Measurements from ENCODE around the gene BLOC1S4. TPM values are rescaled to one million over a fixed set of nuclear protein-coding genes. Genes with fewer than 3 reads are reported as not detected.

The BLOC1S4 gene
- total RNA-seq, 2 donors from 2014 or later = 19.2 to 20.8 TPM

- Mint-ChIP-seq H3K36me3 (ENCODE audit: low read depth) (peaks cover 2% of the 10 kb centered on the region), H3K4me1 (peaks cover 9% of the 10 kb centered on the region)
- no peak for ATAC-seq
Observed at GRCh38 chr4:6746721-6747293, 30.8 kb downstream of the BLOC1S4 start.

GRCh38 chr4:6747294-6748051, 31.5 kb downstream of the BLOC1S4 start:
- DNase-seq (no peak), ATAC-seq (no peak)
- H3K9me3 ChIP-seq (ENCODE audit: control insufficient read depth, low read length, poor library complexity, severe bottlenecking) = no peaks in the 10 kb centered on the region
- H3K36me3 Mint-ChIP-seq (ENCODE audit: low read depth) = peaks cover 2% of the 10 kb centered on the region
- peaks cover 12% of the 10 kb centered on the region for H3K4me1 Mint-ChIP-seq
- no peak overlapping the region for H3K27ac Mint-ChIP-seq
- H3K4me3 Mint-ChIP-seq = no peak overlapping the region
- peaks cover 16% of the 10 kb centered on the region for H3K27me3 Mint-ChIP-seq

More at GRCh38 chr4:6746721-6747293, 30.8 kb downstream of the BLOC1S4 start:
- Mint-ChIP-seq H3K4me3 (no peak overlapping the region), H3K27me3 (peaks cover 16% of the 10 kb centered on the region), H3K27ac (no peak overlapping the region)
- DNase-seq = no peak
- no peaks in the 10 kb centered on the region for H3K9me3 ChIP-seq (ENCODE audit: control insufficient read depth, low read length, poor library complexity, severe bottlenecking)

GRCh38 chr4:6748286-6748685, 32.3 kb downstream of the BLOC1S4 start:
- H3K9me3 ChIP-seq (ENCODE audit: control insufficient read depth, low read length, poor library complexity, severe bottlenecking) = no peaks in the 10 kb centered on the region
- no peak overlapping the region for H3K4me3 Mint-ChIP-seq
- peaks cover 16% of the 10 kb centered on the region for H3K27me3 Mint-ChIP-seq
- H3K4me1 Mint-ChIP-seq = peaks cover 10% of the 10 kb centered on the region
- DNase-seq (no peak), ATAC-seq (no peak)
- peaks cover 2% of the 10 kb centered on the region for H3K36me3 Mint-ChIP-seq (ENCODE audit: low read depth)
- no peak overlapping the region for H3K27ac Mint-ChIP-seq

- Mint-ChIP-seq H3K27me3 (peaks cover 12% of the 10 kb centered on the region), H3K36me3 (ENCODE audit: low read depth) (peaks cover 2% of the 10 kb centered on the region), H3K4me3 (no peak overlapping the region), H3K4me1 (peaks cover 10% of the 10 kb centered on the region), H3K27ac (no peak overlapping the region)
- ATAC-seq (no peak), DNase-seq (no peak)
- H3K9me3 ChIP-seq (ENCODE audit: control insufficient read depth, low read length, poor library complexity, severe bottlenecking) = no peaks in the 10 kb centered on the region
Observed at GRCh38 chr4:6749340-6750171, 33.6 kb downstream of the BLOC1S4 start.

GRCh38 chr4:6750286-6751221, 34.6 kb downstream of the BLOC1S4 start:
- peaks cover 5% of the 10 kb centered on the region for H3K27me3 Mint-ChIP-seq
- H3K4me1 Mint-ChIP-seq = peaks cover 10% of the 10 kb centered on the region
- H3K9me3 ChIP-seq (ENCODE audit: control insufficient read depth, low read length, poor library complexity, severe bottlenecking) = no peaks in the 10 kb centered on the region
- no peak overlapping the region for H3K4me3 Mint-ChIP-seq
- DNase-seq = no peak
- H3K36me3 Mint-ChIP-seq (ENCODE audit: low read depth) = no peaks in the 10 kb centered on the region
- ATAC-seq = no peak
- no peak overlapping the region for H3K27ac Mint-ChIP-seq

GRCh38 chr4:6751611-6752485, 35.9 kb downstream of the BLOC1S4 start:
- Mint-ChIP-seq H3K36me3 (ENCODE audit: low read depth) (no peaks in the 10 kb centered on the region), H3K4me1 (peaks cover 10% of the 10 kb centered on the region), H3K27ac (peak overlapping the region; percentile 80), H3K27me3 (peaks cover under 1% of the 10 kb centered on the region), H3K4me3 (peak overlapping the region; percentile 80)
- ATAC-seq (peak; percentile 35), DNase-seq (no peak)
- H3K9me3 ChIP-seq (ENCODE audit: control insufficient read depth, low read length, poor library complexity, severe bottlenecking) = no peaks in the 10 kb centered on the region

- no peaks in the 10 kb centered on the region for H3K36me3 Mint-ChIP-seq (ENCODE audit: low read depth)
- H3K4me1 Mint-ChIP-seq = peaks cover 10% of the 10 kb centered on the region
- peak overlapping the region; percentile 80 for H3K27ac Mint-ChIP-seq
- H3K4me3 Mint-ChIP-seq = no peak overlapping the region
- no peaks in the 10 kb centered on the region for H3K27me3 Mint-ChIP-seq
- no peaks in the 10 kb centered on the region for H3K9me3 ChIP-seq (ENCODE audit: control insufficient read depth, low read length, poor library complexity, severe bottlenecking)
- DNase-seq = no peak
- ATAC-seq = no peak
Observed at GRCh38 chr4:6752486-6752829, 36.5 kb downstream of the BLOC1S4 start.

- Mint-ChIP-seq H3K4me1 (peaks cover 10% of the 10 kb centered on the region), H3K27me3 (no peaks in the 10 kb centered on the region), H3K27ac (no peak overlapping the region), H3K4me3 (no peak overlapping the region), H3K36me3 (ENCODE audit: low read depth) (no peaks in the 10 kb centered on the region)
- no peaks in the 10 kb centered on the region for H3K9me3 ChIP-seq (ENCODE audit: control insufficient read depth, low read length, poor library complexity, severe bottlenecking)
- ATAC-seq = no peak
- DNase-seq = no peak
Observed at GRCh38 chr4:6753103-6753560, 37.2 kb downstream of the BLOC1S4 start.

GRCh38 chr4:6753891-6754290, 37.9 kb downstream of the BLOC1S4 start:
- ATAC-seq (no peak), DNase-seq (no peak)
- Mint-ChIP-seq H3K36me3 (ENCODE audit: low read depth) (no peaks in the 10 kb centered on the region), H3K27ac (no peak overlapping the region), H3K4me1 (peaks cover 10% of the 10 kb centered on the region), H3K27me3 (no peaks in the 10 kb centered on the region), H3K4me3 (no peak overlapping the region)
- H3K9me3 ChIP-seq (ENCODE audit: control insufficient read depth, low read length, poor library complexity, severe bottlenecking) = no peaks in the 10 kb centered on the region

- ATAC-seq (no peak), DNase-seq (no peak)
- H3K27me3 Mint-ChIP-seq = no peaks in the 10 kb centered on the region
- peaks cover 10% of the 10 kb centered on the region for H3K4me1 Mint-ChIP-seq
- no peak overlapping the region for H3K27ac Mint-ChIP-seq
- H3K4me3 Mint-ChIP-seq = no peak overlapping the region
- H3K36me3 Mint-ChIP-seq (ENCODE audit: low read depth) = no peaks in the 10 kb centered on the region
- H3K9me3 ChIP-seq (ENCODE audit: control insufficient read depth, low read length, poor library complexity, severe bottlenecking) = no peaks in the 10 kb centered on the region
Observed at GRCh38 chr4:6754481-6755087, 38.6 kb downstream of the BLOC1S4 start.

GRCh38 chr4:6755088-6755753, 39.2 kb downstream of the BLOC1S4 start:
- H3K4me3 Mint-ChIP-seq = no peak overlapping the region
- no peaks in the 10 kb centered on the region for H3K27me3 Mint-ChIP-seq
- DNase-seq (no peak), ATAC-seq (no peak)
- no peak overlapping the region for H3K27ac Mint-ChIP-seq
- no peaks in the 10 kb centered on the region for H3K9me3 ChIP-seq (ENCODE audit: control insufficient read depth, low read length, poor library complexity, severe bottlenecking)
- no peaks in the 10 kb centered on the region for H3K36me3 Mint-ChIP-seq (ENCODE audit: low read depth)
- peaks cover 10% of the 10 kb centered on the region for H3K4me1 Mint-ChIP-seq

All from T-helper 17 cell (primary cell).